ENCODE data around the gene LRRC46.

GRCh38 chr17:47850692-47851573, 19.5 kb downstream of the LRRC46 start, which contains the start of gene SP6:
- no peak for TF ChIP-seq POLR2A (IDR thresholded peaks at IDR 0.05)
- no peak for TF ChIP-seq CTCF (IDR thresholded peaks at IDR 0.05)

Data from vagina (tissue), 2 donors.